Gastrocnemius medialis (tissue), 4 donors: ENCODE measurements around the gene OCIAD1. TPM values are rescaled to one million over a fixed set of nuclear protein-coding genes. Genes with fewer than 3 reads are reported as not detected.

Experiments used
- ATAC-seq, 2 donors: fragments of 150-250 bp; one replicate each; pipeline ENCODE4 v1.9.1; 2016
- DNase-seq, 2 donors: peaks; one replicate each; pipeline ENCODE4 v3.0.0-alpha.2; 2019
- H3K27ac ChIP-seq, 4 donors: fragments of 200-600 bp; sonication (generic); 1 replicate in 1 of 4; 2 replicates in 3 of 4; pipeline ENCODE4 v1.5.1; 2016 to 2018; ENCODE audit warnings: mild to moderate bottlenecking in 2 of 4, moderate library complexity in 1 of 4
- H3K27me3 ChIP-seq, 3 donors: fragments of 200-600 bp; sonication (generic) in 2 of 3; 1 replicate in 1 of 3; 2 replicates in 2 of 3; pipeline versions ENCODE4 v1.5.1 to v1.6.0; 2016 to 2019; ENCODE audit warnings: mild to moderate bottlenecking in 1 of 3, moderate library complexity in 1 of 3
- H3K36me3 ChIP-seq, 2 donors: fragments of 200-600 bp; sonication (generic) in 1 of 2; one replicate each; pipeline ENCODE4 v1.5.1; 2017 to 2018
- H3K4me1 ChIP-seq, 2 donors: fragments of 200-600 bp; sonication (generic) in 1 of 2; one replicate each; pipeline ENCODE4 v1.5.1; 2016 to 2017; ENCODE audit warnings: mild to moderate bottlenecking in 2 of 2
- H3K4me3 ChIP-seq, 4 donors: fragments of 200-600 bp; sonication (generic) in 3 of 4; 1 replicate in 1 of 4; 2 replicates in 3 of 4; pipeline ENCODE4 v1.5.1; 2016 to 2019; ENCODE audit warnings: mild to moderate bottlenecking in 2 of 4
- H3K9me3 ChIP-seq, 3 donors: fragments of 200-600 bp; sonication (generic) in 2 of 3; 1 replicate in 1 of 3; 2 replicates in 2 of 3; pipeline ENCODE4 v1.5.1; 2016 to 2019
- CTCF ChIP-seq, 5 experiments: fragments of 450-650 bp in 3 of 5; fragments of 200-600 bp in 2 of 5; sonication (generic) in 2 of 5; IDR thresholded peaks in 4 of 5; conservative IDR thresholded peaks in 1 of 5; 1 replicate in 4 of 5; 2 replicates in 1 of 5; pipeline ENCODE4 v1.5.1; 2016 to 2019; ENCODE audit warnings: antibody characterized with exemption in 5 of 5, mild to moderate bottlenecking in 3 of 5, moderate library complexity in 3 of 5
- POLR2A ChIP-seq, 2 donors: fragments of 450-650 bp; IDR thresholded peaks; one replicate each; pipeline ENCODE4 v1.6.1; 2017; ENCODE audit warnings: antibody characterized with exemption in 2 of 2, mild to moderate bottlenecking in 2 of 2, moderate library complexity in 2 of 2
- in situ Hi-C, 4 donors: fragments of 200-750 bp; cut with MboI; loops; one replicate each; pipeline versions ENCODE4 v1.15.0 to v1.8.0; 2017; ENCODE audit warnings: low sequenced_read_pairs in 4 of 4
- intact Hi-C: fragments of 100-400 bp; cut with DNase I; formaldehyde crosslinking; loops from one replicate; pipeline ENCODE4 v1.15.1; 2023; ENCODE audit warnings: low total_unique reads
- total RNA-seq, 4 donors: library from RNA; depleted of rRNA; stranded (reverse); fragments of >200 nt; gene quantifications; one replicate each; pipeline versions ENCODE4 v1.1.0 to v1.2.3, GENCODE V29; 2016

The OCIAD1 gene
- total RNA-seq, 4 donors from 2014 or later: 84.4 to 157 (median 126) TPM

GRCh38 chr4:48902266-48902665 is 71.4 kb downstream of the OCIAD1 start:
- H3K27ac ChIP-seq: no peak overlapping the region
- no peak for ATAC-seq
- peaks cover 0 to 18% (median 5%) of the 10 kb centered on the region in 3 donors for H3K27me3 ChIP-seq
- intact Hi-C loops: no loop called here
- in situ Hi-C loops: loop anchor here in 1 of 4 donors (10.0 kb wide), 1 partner anchor 57 kb away; no protein-coding TSS in a partner anchor
- H3K4me3 ChIP-seq: no peak overlapping the region
- TF ChIP-seq CTCF (IDR thresholded peaks at IDR 0.05 in 4 of 5, conservative IDR thresholded peaks at IDR 0.05 in 1 of 5): no peak
- no peak for TF ChIP-seq POLR2A (IDR thresholded peaks at IDR 0.05)
- H3K9me3 ChIP-seq: no peaks in the 10 kb centered on the region
- no peak for DNase-seq
- peaks cover 0 to 6% of the 10 kb centered on the region in 2 donors for H3K4me1 ChIP-seq
- no peaks in the 10 kb centered on the region for H3K36me3 ChIP-seq

- ATAC-seq: no peak
- in situ Hi-C loops: loop anchor here in 1 of 4 donors (10.0 kb wide), 1 partner anchor 59 kb away; no protein-coding TSS in a partner anchor
- H3K27ac ChIP-seq: no peak overlapping the region
- no peak for DNase-seq
- no peak overlapping the region for H3K4me3 ChIP-seq
- peaks cover 0 to 18% (median 5%) of the 10 kb centered on the region in 3 donors for H3K27me3 ChIP-seq
- TF ChIP-seq CTCF (IDR thresholded peaks at IDR 0.05 in 4 of 5, conservative IDR thresholded peaks at IDR 0.05 in 1 of 5): no peak
- no peak for TF ChIP-seq POLR2A (IDR thresholded peaks at IDR 0.05)
- peaks cover 0 to 6% of the 10 kb centered on the region in 2 donors for H3K4me1 ChIP-seq
- no peaks in the 10 kb centered on the region for H3K9me3 ChIP-seq
- intact Hi-C loops: no loop called here
- H3K36me3 ChIP-seq: no peaks in the 10 kb centered on the region
These were observed 73.2 kb downstream of the OCIAD1 start for GRCh38 chr4:48904101-48904500.

GRCh38 chr4:48904541-48905142 is 73.8 kb downstream of the OCIAD1 start:
- no peak for DNase-seq
- ATAC-seq: no peak
- intact Hi-C loops (no loop called here), in situ Hi-C loops (loop anchor here in 1 of 4 donors (10.0 kb wide), 1 partner anchor 60 kb away; no protein-coding TSS in a partner anchor)
- H3K27ac ChIP-seq: no peak overlapping the region
- no peak overlapping the region for H3K4me3 ChIP-seq
- no peaks in the 10 kb centered on the region for H3K9me3 ChIP-seq
- no peak for TF ChIP-seq POLR2A (IDR thresholded peaks at IDR 0.05)
- no peak for TF ChIP-seq CTCF (IDR thresholded peaks at IDR 0.05 in 4 of 5, conservative IDR thresholded peaks at IDR 0.05 in 1 of 5)
- H3K4me1 ChIP-seq: peaks cover 0 to 6% of the 10 kb centered on the region in 2 donors
- H3K36me3 ChIP-seq: no peaks in the 10 kb centered on the region
- H3K27me3 ChIP-seq: peaks cover 0 to 18% (median 5%) of the 10 kb centered on the region in 3 donors

GRCh38 chr4:48905363-48906015 is 74.6 kb downstream of the OCIAD1 start:
- peaks cover 0 to 6% of the 10 kb centered on the region in 2 donors for H3K4me1 ChIP-seq
- DNase-seq (no peak), ATAC-seq (no peak)
- in situ Hi-C loops (loop anchor here in 1 of 4 donors (10.0 kb wide), 1 partner anchor 61 kb away; no protein-coding TSS in a partner anchor), intact Hi-C loops (no loop called here)
- H3K27me3 ChIP-seq: peaks cover 0 to 18% (median 5%) of the 10 kb centered on the region in 3 donors
- TF ChIP-seq CTCF (IDR thresholded peaks at IDR 0.05 in 4 of 5, conservative IDR thresholded peaks at IDR 0.05 in 1 of 5) (no peak), POLR2A (IDR thresholded peaks at IDR 0.05) (no peak)
- H3K9me3 ChIP-seq: no peaks in the 10 kb centered on the region
- H3K4me3 ChIP-seq: peak overlapping the region in 2 of 4 donors; percentile 56 to 59
- no peak overlapping the region for H3K27ac ChIP-seq
- no peaks in the 10 kb centered on the region for H3K36me3 ChIP-seq
